GM21717 (cell line): Measurements from ENCODE around the gene EGFL7.

Experiments used
- ATAC-seq: cut with Tn5 transposase; IDR thresholded peaks from one replicate; pipeline ENCODE4 v1.9.1; 2021; ENCODE audit warnings: mild to moderate bottlenecking, moderate library complexity; ENCODE audit not compliant: unreplicated experiment

Gene EGFL7

GRCh38 chr9:136658849-136659535, 3.7 kb upstream of the EGFL7 start:
- no peak for ATAC-seq

- ATAC-seq, result no peak
Measured at GRCh38 chr9:136659861-136660784, 2.6 kb upstream of the EGFL7 start.

GRCh38 chr9:136660971-136661550, 1.7 kb upstream of the EGFL7 start:
- no peak for ATAC-seq

- ATAC-seq, result no peak
Measured at GRCh38 chr9:136661641-136662325, 933 bp upstream of the EGFL7 start.

- no peak for ATAC-seq
Measured at GRCh38 chr9:136662326-136662655, 425 bp upstream of the EGFL7 start.

GRCh38 chr9:136664000-136664915, 1.5 kb downstream of the EGFL7 start:
- ATAC-seq, result no peak

- no peak for ATAC-seq
Measured at GRCh38 chr9:136665111-136665703, 2.5 kb downstream of the EGFL7 start.

GRCh38 chr9:136665704-136666371, 3.1 kb downstream of the EGFL7 start:
- no peak for ATAC-seq

- no peak for ATAC-seq
Measured at GRCh38 chr9:136666372-136667213, 3.9 kb downstream of the EGFL7 start.

GRCh38 chr9:136667214-136667939, 4.7 kb downstream of the EGFL7 start:
- no peak for ATAC-seq

- ATAC-seq, result no peak
Measured at GRCh38 chr9:136667940-136668760, 5.4 kb downstream of the EGFL7 start.

GRCh38 chr9:136668983-136669790, 6.5 kb downstream of the EGFL7 start:
- ATAC-seq, result no peak

- no peak for ATAC-seq
Measured at GRCh38 chr9:136669791-136670464, 7.2 kb downstream of the EGFL7 start.

GRCh38 chr9:136670576-136671253, 8.0 kb downstream of the EGFL7 start:
- no peak for ATAC-seq

GRCh38 chr9:136671254-136671614, 8.5 kb downstream of the EGFL7 start:
- no peak for ATAC-seq
